GM18907 (cell line): ENCODE data around the gene KRTAP19-8.
A peak's percentile ranks its signal among the peaks of the same experiment; 100 is the strongest.

Experiments used
- ATAC-seq: cut with Tn5 transposase; IDR thresholded peaks from one replicate; pipeline ENCODE4 v1.9.1; 2021; ENCODE audit warnings: mild to moderate bottlenecking, moderate library complexity; ENCODE audit not compliant: unreplicated experiment

The KRTAP19-8 gene

GRCh38 chr21:31012133-31013089 lies 25.9 kb downstream of the KRTAP19-8 start:
- peak; percentile 59 for ATAC-seq

- ATAC-seq = no peak
Measured at GRCh38 chr21:31011412-31011811, 26.9 kb downstream of the KRTAP19-8 start.

- ATAC-seq = no peak
Measured at GRCh38 chr21:31008355-31008754, 29.9 kb downstream of the KRTAP19-8 start.

GRCh38 chr21:31005019-31005418 lies 33.3 kb downstream of the KRTAP19-8 start:
- ATAC-seq = no peak

- ATAC-seq = no peak
Measured at GRCh38 chr21:31003471-31003870, 34.8 kb downstream of the KRTAP19-8 start.

GRCh38 chr21:30997541-30997940 lies 40.7 kb downstream of the KRTAP19-8 start:
- ATAC-seq = no peak

- no peak for ATAC-seq
Measured at GRCh38 chr21:30996728-30997127, 41.5 kb downstream of the KRTAP19-8 start.

GRCh38 chr21:30994932-30995331 lies 43.3 kb downstream of the KRTAP19-8 start:
- ATAC-seq = no peak

GRCh38 chr21:30990514-30991262 lies 47.6 kb downstream of the KRTAP19-8 start:
- ATAC-seq = no peak

- ATAC-seq = no peak
Measured at GRCh38 chr21:30988706-30989105, 49.6 kb downstream of the KRTAP19-8 start.
